GM06990 (cell line): Measurements from ENCODE around the gene UVSSA.

ENCODE experiments used
- DNase-seq: peaks from one replicate; pipeline ENCODE4 v3.0.0-alpha.2; 2011; ENCODE audit not compliant: insufficient read length; ENCODE audit errors: extremely low read depth
- H3K27me3 ChIP-seq: replicated peaks from 2 replicates; pipeline ENCODE4 v1.6.0; 2011; ENCODE audit warnings: low read length; ENCODE audit not compliant: control insufficient read depth, insufficient read depth
- H3K36me3 ChIP-seq: 2 replicates; pipeline ENCODE4 v1.5.1; 2011; ENCODE audit warnings: low read length; ENCODE audit not compliant: control insufficient read depth, insufficient read depth
- H3K4me3 ChIP-seq: replicated peaks from 2 replicates; pipeline ENCODE4 v1.5.1; 2011; ENCODE audit warnings: low read depth, mild to moderate bottlenecking, control low read depth, low read length
- CTCF ChIP-seq: IDR thresholded peaks from 2 replicates; pipeline ENCODE4 v1.5.1; 2011; ENCODE audit warnings: low read length, control low read depth, mild to moderate bottlenecking, inconsistent platforms; ENCODE audit not compliant: insufficient read depth, poor library complexity, severe bottlenecking

Gene UVSSA

GRCh38 chr4:1375051-1375721 is 28.2 kb downstream of the UVSSA start:
- no peak for TF ChIP-seq CTCF
- no peak for DNase-seq
- H3K4me3 ChIP-seq: no peak overlapping the region
- H3K27me3 ChIP-seq: no peaks in the 10 kb centered on the region
- H3K36me3 ChIP-seq: peaks cover 5% of the 10 kb centered on the region

- TF ChIP-seq CTCF: no peak
- Histone ChIP-seq H3K4me3 (no peak overlapping the region), H3K36me3 (peaks cover 3% of the 10 kb centered on the region), H3K27me3 (no peaks in the 10 kb centered on the region)
- no peak for DNase-seq
Observed at GRCh38 chr4:1375761-1376322, 28.8 kb downstream of the UVSSA start.

- Histone ChIP-seq H3K4me3 (no peak overlapping the region), H3K36me3 (peaks cover 3% of the 10 kb centered on the region), H3K27me3 (no peaks in the 10 kb centered on the region)
- no peak for TF ChIP-seq CTCF
- DNase-seq: no peak
Observed at GRCh38 chr4:1376391-1376840, 29.4 kb downstream of the UVSSA start.

- no peak for DNase-seq
- no peak overlapping the region for H3K4me3 ChIP-seq
- peaks cover 3% of the 10 kb centered on the region for H3K36me3 ChIP-seq
- TF ChIP-seq CTCF: no peak
- H3K27me3 ChIP-seq: no peaks in the 10 kb centered on the region
Observed at GRCh38 chr4:1376841-1377605, 30.0 kb downstream of the UVSSA start.

- no peak overlapping the region for H3K4me3 ChIP-seq
- peaks cover 3% of the 10 kb centered on the region for H3K36me3 ChIP-seq
- no peak for TF ChIP-seq CTCF
- no peak for DNase-seq
- H3K27me3 ChIP-seq: no peaks in the 10 kb centered on the region
Observed at GRCh38 chr4:1377606-1378261, 30.7 kb downstream of the UVSSA start.
